Uterus (tissue), 4 donors: ENCODE data around the gene PIGW. TPM values are rescaled to one million over a fixed set of nuclear protein-coding genes. Genes with fewer than 3 reads are reported as not detected.

Experiments used
- DNase-seq, 2 donors: peaks; one replicate each; pipeline ENCODE4 v3.0.0-alpha.2; 2019 to 2020
- H3K27ac ChIP-seq, 2 donors: fragments of 200-600 bp; sonication (generic); 1 replicate in 1 of 2; 2 replicates in 1 of 2; pipeline ENCODE4 v1.5.1; 2016 to 2018
- H3K27me3 ChIP-seq, 2 donors: fragments of 200-600 bp; sonication (generic); one replicate each; pipeline ENCODE4 v1.5.1; 2018 to 2019; ENCODE audit warnings: control low read depth in 1 of 2
- H3K36me3 ChIP-seq, 2 donors: fragments of 200-600 bp; sonication (generic); one replicate each; pipeline ENCODE4 v1.5.1; 2019; ENCODE audit warnings: control low read depth in 1 of 2
- H3K4me1 ChIP-seq, 2 donors: fragments of 200-600 bp; sonication (generic); one replicate each; pipeline ENCODE4 v1.5.1; 2018 to 2019; ENCODE audit warnings: control low read depth in 1 of 2
- H3K4me3 ChIP-seq, 2 donors: fragments of 200-600 bp; sonication (generic); 1 replicate in 1 of 2; 2 replicates in 1 of 2; pipeline ENCODE4 v1.5.1; 2018 to 2019; ENCODE audit warnings: mild to moderate bottlenecking in 1 of 2
- H3K9me3 ChIP-seq, 2 donors: fragments of 200-600 bp; sonication (generic); one replicate each; pipeline ENCODE4 v1.5.1; 2019; ENCODE audit warnings: control low read depth in 1 of 2
- POLR2A ChIP-seq, 2 donors: fragments of 450-650 bp; IDR thresholded peaks; one replicate each; pipeline ENCODE4 v1.6.1; 2016; ENCODE audit warnings: antibody characterized with exemption in 2 of 2, mild to moderate bottlenecking in 1 of 2, moderate library complexity in 1 of 2
- intact Hi-C: fragments of 100-400 bp; cut with DNase I; formaldehyde crosslinking; loops from one replicate; pipeline ENCODE4 v1.15.1; 2023; ENCODE audit warnings: low total_unique reads
- total RNA-seq, 4 donors: library from RNA; depleted of rRNA in 3 of 4; stranded (reverse); fragments of >200 nt in 3 of 4; gene quantifications; one replicate each; pipeline versions ENCODE4 v1.1.0 to v1.2.4, GENCODE V29; 2014 to 2023
- TF ChIP-seq, protein P1 (sequence below), 4 experiments: fragments of 200-600 bp in 2 of 4; fragments of 450-650 bp in 2 of 4; sonication (generic) in 2 of 4; IDR thresholded peaks; one replicate each; pipeline ENCODE4 v1.5.1; 2016 to 2019; ENCODE audit warnings: antibody characterized with exemption in 4 of 4, mild to moderate bottlenecking in 2 of 4, moderate library complexity in 1 of 4
- donor health status: DM: yes; HTN: yes; CAD: no.

Gene PIGW
- total RNA-seq, 4 donors from 2014 or later, result 8.6 to 12.9 (median 11.0) TPM; not detected in 1

DNA sequence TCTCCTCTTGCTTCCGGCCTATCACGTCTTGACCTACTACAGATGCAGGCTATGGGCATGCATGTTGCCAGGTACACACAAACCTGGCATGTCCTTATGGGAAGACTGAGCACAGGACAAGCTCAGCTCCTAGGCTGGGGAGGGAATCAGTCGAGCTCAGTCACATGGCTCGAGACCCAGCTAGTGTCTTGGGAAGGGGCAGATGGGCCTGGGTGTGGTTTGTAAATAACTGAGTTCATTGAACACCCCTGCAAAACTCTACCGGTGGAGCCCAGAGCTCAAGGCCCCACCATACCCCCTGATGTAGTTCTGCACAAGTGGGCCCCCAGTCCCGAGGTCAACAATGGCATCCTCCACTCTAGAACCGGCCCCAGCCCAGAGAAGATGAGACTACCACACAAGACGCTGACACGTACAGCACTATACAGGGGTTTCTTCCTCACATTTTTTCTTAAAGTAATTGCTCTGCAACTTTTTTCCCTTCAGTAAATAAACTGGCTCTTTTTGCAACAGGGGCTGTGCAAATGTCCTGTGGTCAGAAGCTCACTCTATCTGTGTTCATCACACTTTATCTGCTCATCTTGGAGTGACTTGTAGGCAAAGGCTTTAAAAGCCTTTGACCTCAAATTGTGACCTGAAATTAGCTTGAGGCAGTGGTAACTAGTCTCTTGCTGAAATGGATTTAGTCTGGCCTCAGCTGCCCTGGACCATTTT is 25.4 kb upstream of the PIGW start:
- H3K9me3 ChIP-seq, result no peaks in the 10 kb centered on the region
- DNase-seq, result no peak
- no peaks in the 10 kb centered on the region for H3K27me3 ChIP-seq
- TF ChIP-seq, protein P1, sequence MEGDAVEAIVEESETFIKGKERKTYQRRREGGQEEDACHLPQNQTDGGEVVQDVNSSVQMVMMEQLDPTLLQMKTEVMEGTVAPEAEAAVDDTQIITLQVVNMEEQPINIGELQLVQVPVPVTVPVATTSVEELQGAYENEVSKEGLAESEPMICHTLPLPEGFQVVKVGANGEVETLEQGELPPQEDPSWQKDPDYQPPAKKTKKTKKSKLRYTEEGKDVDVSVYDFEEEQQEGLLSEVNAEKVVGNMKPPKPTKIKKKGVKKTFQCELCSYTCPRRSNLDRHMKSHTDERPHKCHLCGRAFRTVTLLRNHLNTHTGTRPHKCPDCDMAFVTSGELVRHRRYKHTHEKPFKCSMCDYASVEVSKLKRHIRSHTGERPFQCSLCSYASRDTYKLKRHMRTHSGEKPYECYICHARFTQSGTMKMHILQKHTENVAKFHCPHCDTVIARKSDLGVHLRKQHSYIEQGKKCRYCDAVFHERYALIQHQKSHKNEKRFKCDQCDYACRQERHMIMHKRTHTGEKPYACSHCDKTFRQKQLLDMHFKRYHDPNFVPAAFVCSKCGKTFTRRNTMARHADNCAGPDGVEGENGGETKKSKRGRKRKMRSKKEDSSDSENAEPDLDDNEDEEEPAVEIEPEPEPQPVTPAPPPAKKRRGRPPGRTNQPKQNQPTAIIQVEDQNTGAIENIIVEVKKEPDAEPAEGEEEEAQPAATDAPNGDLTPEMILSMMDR (IDR thresholded peaks at IDR 0.05), result no peak
- no peak for TF ChIP-seq POLR2A (IDR thresholded peaks at IDR 0.05)
- intact Hi-C loops, result no loop called here
- no peaks in the 10 kb centered on the region for H3K4me1 ChIP-seq
- H3K27ac ChIP-seq, result no peak overlapping the region
- H3K4me3 ChIP-seq, result no peak overlapping the region
- no peaks in the 10 kb centered on the region for H3K36me3 ChIP-seq

DNA sequence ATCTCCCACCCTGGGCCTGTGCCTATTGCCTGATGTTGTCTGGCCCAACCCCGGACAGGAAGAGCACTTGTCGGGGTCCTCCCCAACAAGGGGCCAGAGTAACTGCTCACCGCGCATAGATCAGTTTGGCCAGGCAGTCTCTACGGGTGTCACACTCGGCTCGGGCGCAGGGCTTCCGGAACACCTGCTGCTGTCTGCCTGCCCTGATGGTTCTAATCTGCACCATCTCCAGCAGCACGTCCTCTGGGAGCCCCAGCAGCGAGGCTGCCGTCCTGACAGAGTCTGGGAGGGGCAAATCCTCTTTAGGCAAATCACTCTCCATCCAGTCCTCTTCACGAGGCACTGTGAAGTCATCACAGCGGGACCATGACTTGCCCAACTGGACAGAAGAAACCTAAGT is 24.2 kb upstream of the PIGW start:
- Histone ChIP-seq H3K9me3 (no peaks in the 10 kb centered on the region), H3K27me3 (no peaks in the 10 kb centered on the region), H3K4me3 (no peak overlapping the region), H3K27ac (no peak overlapping the region), H3K4me1 (no peaks in the 10 kb centered on the region), H3K36me3 (no peaks in the 10 kb centered on the region)
- no peak for DNase-seq
- TF ChIP-seq, protein P1 (IDR thresholded peaks at IDR 0.05), result no peak
- no peak for TF ChIP-seq POLR2A (IDR thresholded peaks at IDR 0.05)
- intact Hi-C loops, result no loop called here

- DNase-seq, result no peak
- Histone ChIP-seq H3K4me3 (no peak overlapping the region), H3K9me3 (no peaks in the 10 kb centered on the region), H3K27ac (no peak overlapping the region), H3K27me3 (no peaks in the 10 kb centered on the region), H3K36me3 (no peaks in the 10 kb centered on the region), H3K4me1 (no peaks in the 10 kb centered on the region)
- intact Hi-C loops, result no loop called here
- TF ChIP-seq, protein P1 (IDR thresholded peaks at IDR 0.05), result no peak
- TF ChIP-seq POLR2A (IDR thresholded peaks at IDR 0.05), result no peak
Measured at GRCh38 chr17:36511216-36511615, 23.6 kb upstream of the PIGW start.

- intact Hi-C loops, result no loop called here
- Histone ChIP-seq H3K4me1 (no peaks in the 10 kb centered on the region), H3K9me3 (no peaks in the 10 kb centered on the region), H3K27me3 (no peaks in the 10 kb centered on the region), H3K27ac (no peak overlapping the region), H3K4me3 (no peak overlapping the region), H3K36me3 (no peaks in the 10 kb centered on the region)
- DNase-seq, result no peak
- TF ChIP-seq, protein P1 (IDR thresholded peaks at IDR 0.05), result no peak
- no peak for TF ChIP-seq POLR2A (IDR thresholded peaks at IDR 0.05)
Measured at GRCh38 chr17:36512641-36513040, 22.1 kb upstream of the PIGW start.

DNA sequence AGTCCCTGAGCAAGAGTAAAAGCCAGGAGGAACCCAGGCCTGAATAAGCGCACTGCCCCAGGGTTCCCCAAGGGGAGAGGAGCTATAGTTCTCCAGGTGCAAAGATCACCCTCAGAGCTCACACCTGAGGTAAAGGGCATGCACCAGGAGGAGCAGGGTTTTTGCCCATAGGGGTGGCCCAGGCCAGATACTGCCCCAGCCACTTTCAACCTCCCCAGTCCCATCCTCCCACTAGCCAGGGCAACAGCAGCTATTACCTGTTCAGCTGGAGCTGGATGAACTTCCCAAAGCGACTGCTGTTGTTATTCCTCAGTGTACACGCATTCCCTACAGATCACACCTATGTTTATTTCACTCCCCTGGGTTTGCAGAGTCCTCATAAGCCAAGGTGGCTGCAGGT is 19.9 kb upstream of the PIGW start:
- H3K9me3 ChIP-seq, result no peaks in the 10 kb centered on the region
- no peaks in the 10 kb centered on the region for H3K4me1 ChIP-seq
- intact Hi-C loops, result no loop called here
- no peak for TF ChIP-seq POLR2A (IDR thresholded peaks at IDR 0.05)
- TF ChIP-seq, protein P1 (IDR thresholded peaks at IDR 0.05), result no peak
- no peak overlapping the region for H3K4me3 ChIP-seq
- H3K36me3 ChIP-seq, result no peaks in the 10 kb centered on the region
- no peak for DNase-seq
- no peaks in the 10 kb centered on the region for H3K27me3 ChIP-seq
- no peak overlapping the region for H3K27ac ChIP-seq
